ENCODE results near the gene KLHL36.

KLHL36 gene

GRCh38 chr16:84677849-84678248, 29.5 kb downstream of the KLHL36 start:
- Histone ChIP-seq H3K27me3 (ENCODE audit: insufficient read depth, low read length, poor library complexity, severe bottlenecking) (no peaks in the 10 kb centered on the region), H2AFZ (ENCODE audit: low read length) (no peak overlapping the region), H3K9me3 (ENCODE audit: insufficient read depth, low read depth, low read length) (no peaks in the 10 kb centered on the region)

GRCh38 chr16:84678541-84678940, 30.2 kb downstream of the KLHL36 start:
- no peaks in the 10 kb centered on the region for H3K36me3 ChIP-seq (ENCODE audit: insufficient read depth, low read length)
- no peaks in the 10 kb centered on the region for H3F3A ChIP-seq (ENCODE audit: low read depth)
- H3K9me3 ChIP-seq (ENCODE audit: insufficient read depth, low read depth, low read length) = no peaks in the 10 kb centered on the region
- no peaks in the 10 kb centered on the region for H4K20me1 ChIP-seq (ENCODE audit: insufficient read depth, low read length, poor library complexity, severe bottlenecking)
- no peaks in the 10 kb centered on the region for H3K9me2 ChIP-seq (replicated peaks; ENCODE audit: low read depth, low read length)
- H3K9ac ChIP-seq (ENCODE audit: low read depth, low read length, poor library complexity, severe bottlenecking) = no peak overlapping the region
- no peak overlapping the region for H3K4me3 ChIP-seq (ENCODE audit: low read length, poor library complexity, severe bottlenecking)
- no peaks in the 10 kb centered on the region for H3K27me3 ChIP-seq (ENCODE audit: insufficient read depth, low read length, poor library complexity, severe bottlenecking)
- H3K4me1 ChIP-seq (ENCODE audit: insufficient read depth, low read length, poor library complexity, severe bottlenecking) = no peaks in the 10 kb centered on the region
- no peaks in the 10 kb centered on the region for H3K79me2 ChIP-seq (ENCODE audit: insufficient read depth, low read length)
- H3K4me2 ChIP-seq (ENCODE audit: low read depth, low read length, poor library complexity, severe bottlenecking) = no peak overlapping the region
- H2AFZ ChIP-seq (ENCODE audit: low read length) = no peak overlapping the region
- TF ChIP-seq CTCF (conservative IDR thresholded peaks at IDR 0.05; ENCODE audit: low read length) (no peak), EZH2phosphoT487 (IDR thresholded peaks at IDR 0.05; ENCODE audit: borderline replicate concordance) (no peak)

More at GRCh38 chr16:84677849-84678248, 29.5 kb downstream of the KLHL36 start:
- Histone ChIP-seq H3K4me2 (ENCODE audit: low read depth, low read length, poor library complexity, severe bottlenecking) (no peak overlapping the region), H3K79me2 (ENCODE audit: insufficient read depth, low read length) (no peaks in the 10 kb centered on the region), H3K9me2 (replicated peaks; ENCODE audit: low read depth, low read length) (no peaks in the 10 kb centered on the region), H4K20me1 (ENCODE audit: insufficient read depth, low read length, poor library complexity, severe bottlenecking) (no peaks in the 10 kb centered on the region), H3K4me1 (ENCODE audit: insufficient read depth, low read length, poor library complexity, severe bottlenecking) (no peaks in the 10 kb centered on the region), H3K36me3 (ENCODE audit: insufficient read depth, low read length) (no peaks in the 10 kb centered on the region), H3F3A (ENCODE audit: low read depth) (no peaks in the 10 kb centered on the region), H3K4me3 (ENCODE audit: low read length, poor library complexity, severe bottlenecking) (no peak overlapping the region), H3K9ac (ENCODE audit: low read depth, low read length, poor library complexity, severe bottlenecking) (no peak overlapping the region)
- TF ChIP-seq EZH2phosphoT487 (IDR thresholded peaks at IDR 0.05; ENCODE audit: borderline replicate concordance) (no peak), CTCF (conservative IDR thresholded peaks at IDR 0.05; ENCODE audit: low read length) (no peak)

GRCh38 chr16:84680165-84680842, 32.0 kb downstream of the KLHL36 start:
- Histone ChIP-seq H2AFZ (ENCODE audit: low read length) (no peak overlapping the region), H4K20me1 (ENCODE audit: insufficient read depth, low read length, poor library complexity, severe bottlenecking) (no peaks in the 10 kb centered on the region), H3K4me2 (ENCODE audit: low read depth, low read length, poor library complexity, severe bottlenecking) (no peak overlapping the region), H3K9ac (ENCODE audit: low read depth, low read length, poor library complexity, severe bottlenecking) (no peak overlapping the region), H3F3A (ENCODE audit: low read depth) (no peaks in the 10 kb centered on the region), H3K9me2 (replicated peaks; ENCODE audit: low read depth, low read length) (no peaks in the 10 kb centered on the region), H3K36me3 (ENCODE audit: insufficient read depth, low read length) (no peaks in the 10 kb centered on the region), H3K9me3 (ENCODE audit: insufficient read depth, low read depth, low read length) (no peaks in the 10 kb centered on the region), H3K27me3 (ENCODE audit: insufficient read depth, low read length, poor library complexity, severe bottlenecking) (no peaks in the 10 kb centered on the region), H3K4me3 (ENCODE audit: low read length, poor library complexity, severe bottlenecking) (no peak overlapping the region), H3K79me2 (ENCODE audit: insufficient read depth, low read length) (no peaks in the 10 kb centered on the region), H3K4me1 (ENCODE audit: insufficient read depth, low read length, poor library complexity, severe bottlenecking) (no peaks in the 10 kb centered on the region)
- TF ChIP-seq EZH2phosphoT487 (IDR thresholded peaks at IDR 0.05; ENCODE audit: borderline replicate concordance) (no peak), CTCF (conservative IDR thresholded peaks at IDR 0.05; ENCODE audit: low read length) (no peak)

Data from Loucy (cell line).